Liver (tissue), 9 donors: ENCODE measurements around the gene RAD51B. TPM values are rescaled to one million over a fixed set of nuclear protein-coding genes. Genes with fewer than 3 reads are reported as not detected.
A peak's percentile ranks its signal among the peaks of the same experiment; 100 is the strongest.

Experiments
- DNase-seq: peaks from one replicate; pipeline ENCODE4 v3.0.0-alpha.2; 2017; ENCODE audit warnings: low spot score
- H3K27ac ChIP-seq, 2 donors: one replicate each; pipeline ENCODE4 v1.7.0; 2013; ENCODE audit warnings: inconsistent platforms in 2 of 2, low read length in 2 of 2, control low read depth in 1 of 2, low read depth in 1 of 2, mild to moderate bottlenecking in 1 of 2
- H3K27me3 ChIP-seq, 4 donors: one replicate each; pipeline versions ENCODE4 v1.6.1 to v1.7.0; 2013; ENCODE audit warnings: low read length in 3 of 4, inconsistent platforms in 1 of 4, mild to moderate bottlenecking in 1 of 4, moderate library complexity in 1 of 4; ENCODE audit not compliant: control insufficient read depth in 4 of 4, insufficient read depth in 4 of 4
- H3K36me3 ChIP-seq, 4 donors: one replicate each; pipeline versions ENCODE4 v1.6.1 to v1.7.0; 2013; ENCODE audit warnings: low read length in 3 of 4, mild to moderate bottlenecking in 3 of 4, low read depth in 1 of 4, moderate library complexity in 1 of 4; ENCODE audit not compliant: control insufficient read depth in 4 of 4, insufficient read depth in 3 of 4
- H3K4me1 ChIP-seq, 4 donors: one replicate each; pipeline versions ENCODE4 v1.6.1 to v1.7.0; 2013; ENCODE audit warnings: low read length in 3 of 4, mild to moderate bottlenecking in 3 of 4, moderate library complexity in 1 of 4; ENCODE audit not compliant: control insufficient read depth in 4 of 4, insufficient read depth in 4 of 4
- H3K4me3 ChIP-seq, 3 donors: one replicate each; pipeline versions ENCODE4 v1.6.1 to v1.7.0; 2013; ENCODE audit warnings: low read length in 3 of 3, control low read depth in 1 of 3, low read depth in 1 of 3, mild to moderate bottlenecking in 1 of 3
- H3K9ac ChIP-seq, 2 donors: one replicate each; pipeline ENCODE4 v1.7.0; 2013; ENCODE audit warnings: low read length in 2 of 2, mild to moderate bottlenecking in 2 of 2, moderate library complexity in 2 of 2, control low read depth in 1 of 2, low read depth in 1 of 2
- H3K9me3 ChIP-seq, 4 donors: one replicate each; pipeline versions ENCODE4 v1.6.1 to v1.7.0; 2013; ENCODE audit warnings: low read length in 3 of 4; ENCODE audit not compliant: control insufficient read depth in 4 of 4
- ATF3 ChIP-seq: IDR thresholded peaks from 2 replicates; pipeline ENCODE4 v1.6.1; 2016; ENCODE audit warnings: antibody characterized with exemption
- EGR1 ChIP-seq, 2 donors: IDR thresholded peaks; 2 replicates each; pipeline ENCODE4 v1.6.1; 2016 to 2018; ENCODE audit warnings: antibody characterized with exemption in 2 of 2, low read depth in 2 of 2
- FOXA1 ChIP-seq: IDR thresholded peaks from 2 replicates; pipeline ENCODE4 v1.6.1; 2016; ENCODE audit warnings: antibody characterized with exemption
- FOXA2 ChIP-seq: IDR thresholded peaks from 2 replicates; pipeline ENCODE4 v1.6.1; 2016; ENCODE audit warnings: antibody characterized with exemption
- GABPA ChIP-seq, 2 donors: IDR thresholded peaks in 1 of 2; conservative IDR thresholded peaks in 1 of 2; 2 replicates each; pipeline ENCODE4 v1.6.1; 2016; ENCODE audit warnings: antibody characterized with exemption in 2 of 2, mild to moderate bottlenecking in 1 of 2, moderate library complexity in 1 of 2
- HNF4A ChIP-seq, 2 donors: conservative IDR thresholded peaks; 2 replicates each; pipeline ENCODE4 v1.6.1; 2016; ENCODE audit warnings: antibody characterized with exemption in 2 of 2, mild to moderate bottlenecking in 2 of 2
- HNF4G ChIP-seq: IDR thresholded peaks from 2 replicates; pipeline ENCODE4 v1.6.1; 2016; ENCODE audit warnings: antibody characterized with exemption
- NR2F2 ChIP-seq: IDR thresholded peaks from 2 replicates; pipeline ENCODE4 v1.6.1; 2016; ENCODE audit warnings: antibody characterized with exemption
- RAD21 ChIP-seq, 2 donors: IDR thresholded peaks; 2 replicates each; pipeline ENCODE4 v1.6.1; 2016; ENCODE audit warnings: antibody characterized with exemption in 2 of 2, mild to moderate bottlenecking in 2 of 2
- RXRA ChIP-seq, 2 donors: IDR thresholded peaks; 2 replicates each; pipeline ENCODE4 v1.6.1; 2017 to 2018; ENCODE audit warnings: antibody characterized with exemption in 2 of 2, mild to moderate bottlenecking in 1 of 2
- SP1 ChIP-seq: IDR thresholded peaks from 2 replicates; pipeline ENCODE4 v1.6.1; 2018; ENCODE audit warnings: antibody characterized with exemption, mild to moderate bottlenecking
- TAF1 ChIP-seq: conservative IDR thresholded peaks from 2 replicates; pipeline ENCODE4 v1.6.1; 2016; ENCODE audit warnings: antibody characterized with exemption, mild to moderate bottlenecking
- YY1 ChIP-seq: IDR thresholded peaks from 2 replicates; pipeline ENCODE4 v1.6.1; 2016; ENCODE audit warnings: antibody characterized with exemption, mild to moderate bottlenecking
- ZBTB33 ChIP-seq: IDR thresholded peaks from 2 replicates; pipeline ENCODE4 v1.6.1; 2016; ENCODE audit warnings: antibody characterized with exemption
- WGBS: extraction: QIAGEN DNeasy Blood & Tissue Kit; methylation state at CpG from one replicate; pipeline ENCODE4 v1.1.7; 2013; 5-methylcytosine and 5-hydroxymethylcytosine counted together
- polyA plus RNA-seq, 2 donors: library from polyadenylated mRNA; stranded (reverse) in 1 of 2; unstranded in 1 of 2; fragments of 200-250 nt in 1 of 2; fragments of >200 nt in 1 of 2; fragmentation: Nextera tagmentation in 1 of 2; extraction: Ambion mirVana in 1 of 2; gene quantifications; one replicate each; pipeline versions ENCODE4 v1.2.1 to v1.2.3, GENCODE V29; 2013 to 2015
- total RNA-seq, 2 donors: library from RNA; depleted of rRNA; stranded (reverse); fragments of >200 nt; gene quantifications; one replicate each; pipeline ENCODE4 v1.2.3, GENCODE V29; 2014
- TF ChIP-seq, protein P1 (sequence below): fragments of 150-350 bp; IDR thresholded peaks from 2 replicates; pipeline ENCODE4 v1.5.1; 2017; ENCODE audit warnings: improper control_type of control experiment, low read depth, low read length; ENCODE audit not compliant: missing input control
- TF ChIP-seq, protein P2 (sequence below): IDR thresholded peaks from 2 replicates; pipeline ENCODE4 v1.6.1; 2016; ENCODE audit warnings: antibody characterized with exemption
- donor health status: healthy.
- donor health status: healthy.
- donor health status: healthy.
- donor health status: healthy.
- donor health status: healthy.

RAD51B gene
- total and polyA plus RNA-seq, 4 donors: 0.81 to 12.9 (median 2.4) TPM

DNA sequence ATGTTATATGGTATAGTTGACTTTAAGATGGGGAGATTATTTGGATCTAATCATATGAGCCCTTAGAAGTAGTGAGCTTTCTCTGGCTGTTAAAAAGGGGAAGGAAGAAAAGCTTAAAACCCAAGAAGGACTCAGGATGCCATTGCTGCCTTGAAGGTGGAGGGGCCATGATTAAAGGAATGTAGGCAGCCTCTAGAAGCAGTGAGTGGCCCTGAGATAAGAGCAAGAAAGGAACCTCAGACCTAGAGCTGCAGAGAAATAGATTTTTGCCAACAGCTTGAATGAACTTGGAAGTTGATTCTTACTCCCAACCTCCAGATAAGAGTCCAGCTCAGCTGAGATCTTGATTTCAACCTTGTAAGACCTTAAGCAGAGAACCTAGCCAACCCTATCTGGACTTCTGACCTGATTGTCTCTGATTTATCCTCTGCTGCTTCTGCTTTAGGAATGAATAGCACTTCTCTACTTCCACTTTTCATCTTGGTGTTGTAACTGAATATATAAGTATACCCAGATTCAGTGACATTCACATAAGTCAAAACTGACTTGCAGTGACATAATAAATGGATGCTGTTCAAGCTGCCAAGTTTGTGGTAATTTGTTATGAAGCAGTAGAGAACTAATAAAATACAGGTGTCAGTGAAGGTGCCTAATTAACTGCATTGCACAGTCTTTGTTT is 33.5 kb downstream of the RAD51B start:
- Histone ChIP-seq H3K9me3 (no peaks in the 10 kb centered on the region), H3K4me3 (no peak overlapping the region), H3K36me3 (no peaks in the 10 kb centered on the region), H3K27me3 (no peaks in the 10 kb centered on the region), H3K9ac (no peak overlapping the region), H3K4me1 (no peaks in the 10 kb centered on the region), H3K27ac (peak overlapping the region in 1 of 2 donors; percentile 51)
- no peak for DNase-seq
- TF ChIP-seq ATF3 (no peak), HNF4A (conservative IDR thresholded peaks at IDR 0.05) (no peak), RXRA (IDR thresholded peaks at IDR 0.05) (no peak), SP1 (no peak), HNF4G (no peak), YY1 (no peak), NR2F2 (no peak), EGR1 (IDR thresholded peaks at IDR 0.05; ENCODE audit: low read depth in 2 of 2) (no peak), FOXA2 (no peak), FOXA1 (no peak), ZBTB33 (no peak)
- TF ChIP-seq, protein P1, sequence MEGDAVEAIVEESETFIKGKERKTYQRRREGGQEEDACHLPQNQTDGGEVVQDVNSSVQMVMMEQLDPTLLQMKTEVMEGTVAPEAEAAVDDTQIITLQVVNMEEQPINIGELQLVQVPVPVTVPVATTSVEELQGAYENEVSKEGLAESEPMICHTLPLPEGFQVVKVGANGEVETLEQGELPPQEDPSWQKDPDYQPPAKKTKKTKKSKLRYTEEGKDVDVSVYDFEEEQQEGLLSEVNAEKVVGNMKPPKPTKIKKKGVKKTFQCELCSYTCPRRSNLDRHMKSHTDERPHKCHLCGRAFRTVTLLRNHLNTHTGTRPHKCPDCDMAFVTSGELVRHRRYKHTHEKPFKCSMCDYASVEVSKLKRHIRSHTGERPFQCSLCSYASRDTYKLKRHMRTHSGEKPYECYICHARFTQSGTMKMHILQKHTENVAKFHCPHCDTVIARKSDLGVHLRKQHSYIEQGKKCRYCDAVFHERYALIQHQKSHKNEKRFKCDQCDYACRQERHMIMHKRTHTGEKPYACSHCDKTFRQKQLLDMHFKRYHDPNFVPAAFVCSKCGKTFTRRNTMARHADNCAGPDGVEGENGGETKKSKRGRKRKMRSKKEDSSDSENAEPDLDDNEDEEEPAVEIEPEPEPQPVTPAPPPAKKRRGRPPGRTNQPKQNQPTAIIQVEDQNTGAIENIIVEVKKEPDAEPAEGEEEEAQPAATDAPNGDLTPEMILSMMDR: no peak
- TF ChIP-seq, protein P2, sequence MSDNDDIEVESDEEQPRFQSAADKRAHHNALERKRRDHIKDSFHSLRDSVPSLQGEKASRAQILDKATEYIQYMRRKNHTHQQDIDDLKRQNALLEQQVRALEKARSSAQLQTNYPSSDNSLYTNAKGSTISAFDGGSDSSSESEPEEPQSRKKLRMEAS: no peak

DNA sequence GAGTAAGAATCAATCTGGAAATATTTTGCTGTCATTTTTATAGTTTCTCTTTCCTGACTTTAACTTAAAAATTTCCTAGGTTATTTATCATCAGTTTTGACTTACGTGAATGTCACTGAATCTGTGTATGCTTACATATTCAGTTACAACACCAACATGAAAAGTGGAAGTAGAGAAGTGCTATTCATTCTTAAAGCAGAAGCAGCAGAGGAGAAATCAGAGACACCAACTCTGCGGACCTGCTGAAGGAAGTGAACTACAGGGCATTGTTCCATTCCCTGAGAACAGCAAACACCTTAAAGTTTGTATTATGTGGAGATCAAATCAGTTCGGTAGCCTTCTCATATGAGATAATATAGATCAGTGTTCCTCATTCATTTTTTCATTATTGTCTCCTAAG is 34.1 kb downstream of the RAD51B start:
- Histone ChIP-seq H3K9me3 (no peaks in the 10 kb centered on the region), H3K36me3 (no peaks in the 10 kb centered on the region), H3K27ac (peak overlapping the region in 1 of 2 donors; percentile 51), H3K9ac (no peak overlapping the region), H3K4me3 (no peak overlapping the region), H3K27me3 (no peaks in the 10 kb centered on the region), H3K4me1 (no peaks in the 10 kb centered on the region)
- TF ChIP-seq HNF4A (conservative IDR thresholded peaks at IDR 0.05) (no peak), RAD21 (IDR thresholded peaks at IDR 0.05) (no peak), FOXA2 (no peak), TAF1 (no peak), FOXA1 (no peak), GABPA (IDR thresholded peaks at IDR 0.05 in 1 of 2, conservative IDR thresholded peaks at IDR 0.05 in 1 of 2) (no peak), ATF3 (no peak), SP1 (no peak), NR2F2 (no peak)
- WGBS: 81% methylated on average over 3 of the region's 3 CpGs
- no peak for DNase-seq
